GM19467 (cell line): ENCODE results near the gene ITIH1.

Experiments
- ATAC-seq: cut with Tn5 transposase; IDR thresholded peaks from one replicate; pipeline ENCODE4 v1.9.1; 2021; ENCODE audit warnings: mild to moderate bottlenecking, moderate library complexity; ENCODE audit not compliant: unreplicated experiment

ITIH1 gene

GRCh38 chr3:52788890-52789745 lies 11.7 kb downstream of the ITIH1 start:
- ATAC-seq = no peak

- no peak for ATAC-seq
These were observed 12.3 kb downstream of the ITIH1 start for GRCh38 chr3:52789746-52790040.

GRCh38 chr3:52790337-52790736 lies 12.9 kb downstream of the ITIH1 start:
- no peak for ATAC-seq

GRCh38 chr3:52790741-52791140 lies 13.3 kb downstream of the ITIH1 start:
- no peak for ATAC-seq

GRCh38 chr3:52791366-52791765 lies 14.0 kb downstream of the ITIH1 start:
- no peak for ATAC-seq

- ATAC-seq = no peak
These were observed 14.5 kb downstream of the ITIH1 start for GRCh38 chr3:52791928-52792327.

GRCh38 chr3:52792413-52792812 lies 15.0 kb downstream of the ITIH1 start:
- ATAC-seq = no peak

- ATAC-seq = no peak
These were observed 15.7 kb downstream of the ITIH1 start for GRCh38 chr3:52792961-52793695.

GRCh38 chr3:52793702-52794611 lies 16.6 kb downstream of the ITIH1 start:
- no peak for ATAC-seq

- ATAC-seq = no peak
These were observed 17.3 kb downstream of the ITIH1 start, which contains the start of gene ITIH3 for GRCh38 chr3:52794612-52795099. Gene ITIH3 (plus strand): TSS chr3:52794796. CDS start chr3:52794804, 8 bp downstream.

GRCh38 chr3:52795298-52795900 lies 18.0 kb downstream of the ITIH1 start:
- ATAC-seq = no peak

GRCh38 chr3:52796411-52796810 lies 19.0 kb downstream of the ITIH1 start:
- no peak for ATAC-seq

- no peak for ATAC-seq
These were observed 21.1 kb downstream of the ITIH1 start for GRCh38 chr3:52798376-52798977.

GRCh38 chr3:52798978-52799476 lies 21.6 kb downstream of the ITIH1 start:
- no peak for ATAC-seq

GRCh38 chr3:52800079-52800478 lies 22.7 kb downstream of the ITIH1 start:
- ATAC-seq = no peak

GRCh38 chr3:52801839-52802238 lies 24.4 kb downstream of the ITIH1 start:
- ATAC-seq = no peak

- no peak for ATAC-seq
These were observed 28.1 kb downstream of the ITIH1 start for GRCh38 chr3:52805270-52806039.

GRCh38 chr3:52809149-52809548 lies 31.8 kb downstream of the ITIH1 start:
- ATAC-seq = no peak

- no peak for ATAC-seq
These were observed 32.4 kb downstream of the ITIH1 start for GRCh38 chr3:52809662-52810377.
